Stomach (tissue), 4 donors: Measurements from ENCODE around the gene BABAM2.

Experiments used
- POLR2A ChIP-seq, 4 donors: fragments of 450-650 bp; IDR thresholded peaks; one replicate each; pipeline ENCODE4 v1.6.1; 2016; ENCODE audit warnings: antibody characterized with exemption in 4 of 4, control low read depth in 2 of 4, mild to moderate bottlenecking in 1 of 4, moderate library complexity in 1 of 4
- TF ChIP-seq, protein P1 (sequence below), 7 experiments: fragments of 450-650 bp in 4 of 7; fragments of 200-600 bp in 3 of 7; sonication (generic) in 3 of 7; IDR thresholded peaks; one replicate each; pipeline ENCODE4 v1.5.1; 2016 to 2019; ENCODE audit warnings: antibody characterized with exemption in 7 of 7, control low read depth in 2 of 7, mild to moderate bottlenecking in 1 of 7

DNA sequence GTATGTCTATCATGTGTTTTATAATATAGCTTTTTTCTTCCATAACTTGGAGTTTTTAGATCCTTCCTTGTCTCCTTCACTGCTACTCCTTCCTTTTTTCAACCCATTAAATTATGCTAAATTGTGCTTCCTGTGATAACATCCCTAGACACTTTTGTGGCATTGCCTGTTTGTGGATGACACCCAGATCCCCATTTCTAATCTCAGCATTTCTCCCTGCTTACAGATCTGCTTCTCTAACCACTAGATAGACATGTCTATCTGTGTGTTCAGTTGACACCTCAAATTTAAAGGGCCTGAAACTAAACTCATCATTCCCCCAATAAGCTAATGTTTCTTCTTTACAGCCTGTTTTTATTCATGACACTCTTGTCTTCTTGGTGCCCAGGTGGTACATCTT is 244.8 kb downstream of the BABAM2 start:
- TF ChIP-seq, protein P1, sequence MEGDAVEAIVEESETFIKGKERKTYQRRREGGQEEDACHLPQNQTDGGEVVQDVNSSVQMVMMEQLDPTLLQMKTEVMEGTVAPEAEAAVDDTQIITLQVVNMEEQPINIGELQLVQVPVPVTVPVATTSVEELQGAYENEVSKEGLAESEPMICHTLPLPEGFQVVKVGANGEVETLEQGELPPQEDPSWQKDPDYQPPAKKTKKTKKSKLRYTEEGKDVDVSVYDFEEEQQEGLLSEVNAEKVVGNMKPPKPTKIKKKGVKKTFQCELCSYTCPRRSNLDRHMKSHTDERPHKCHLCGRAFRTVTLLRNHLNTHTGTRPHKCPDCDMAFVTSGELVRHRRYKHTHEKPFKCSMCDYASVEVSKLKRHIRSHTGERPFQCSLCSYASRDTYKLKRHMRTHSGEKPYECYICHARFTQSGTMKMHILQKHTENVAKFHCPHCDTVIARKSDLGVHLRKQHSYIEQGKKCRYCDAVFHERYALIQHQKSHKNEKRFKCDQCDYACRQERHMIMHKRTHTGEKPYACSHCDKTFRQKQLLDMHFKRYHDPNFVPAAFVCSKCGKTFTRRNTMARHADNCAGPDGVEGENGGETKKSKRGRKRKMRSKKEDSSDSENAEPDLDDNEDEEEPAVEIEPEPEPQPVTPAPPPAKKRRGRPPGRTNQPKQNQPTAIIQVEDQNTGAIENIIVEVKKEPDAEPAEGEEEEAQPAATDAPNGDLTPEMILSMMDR (IDR thresholded peaks at IDR 0.05), result no peak
- no peak for TF ChIP-seq POLR2A (IDR thresholded peaks at IDR 0.05)
